NT2/D1 (cell line): ENCODE results near the gene FRS3.

Experiments
- DNase-seq: peaks from one replicate; pipeline ENCODE4 v3.0.0-alpha.2; 2011; ENCODE audit warnings: low read depth, low spot score
- H3K27me3 ChIP-seq: 2 replicates; pipeline ENCODE4 v1.6.0; 2011; ENCODE audit warnings: mild to moderate bottlenecking; ENCODE audit not compliant: insufficient read length, insufficient read depth
- H3K36me3 ChIP-seq: 2 replicates; pipeline ENCODE4 v1.6.1; 2011; ENCODE audit warnings: mild to moderate bottlenecking, low read length, mixed read lengths; ENCODE audit not compliant: insufficient read depth, insufficient read length
- H3K4me1 ChIP-seq: 2 replicates; pipeline ENCODE4 v1.5.1; 2011; ENCODE audit not compliant: insufficient read depth, insufficient read length
- H3K4me3 ChIP-seq: 2 replicates; pipeline ENCODE4 v1.5.1; 2011; ENCODE audit warnings: low read depth; ENCODE audit not compliant: insufficient read length
- H3K9ac ChIP-seq: 2 replicates; pipeline ENCODE4 v1.6.0; 2011; ENCODE audit warnings: low read depth; ENCODE audit not compliant: insufficient read length
- H3K9me3 ChIP-seq: 2 replicates; pipeline ENCODE4 v1.5.1; 2011; ENCODE audit warnings: mild to moderate bottlenecking, low read length; ENCODE audit not compliant: insufficient read depth
- SUZ12 ChIP-seq: IDR thresholded peaks from 2 replicates; pipeline ENCODE4 v1.6.1; 2011; ENCODE audit not compliant: insufficient read length, insufficient read depth; ENCODE audit errors: extremely low read depth
- YY1 ChIP-seq: IDR thresholded peaks from 2 replicates; pipeline ENCODE4 v1.6.1; 2011; ENCODE audit not compliant: insufficient read length, insufficient read depth
- ZNF274 ChIP-seq: IDR thresholded peaks from 2 replicates; pipeline ENCODE4 v1.6.1; 2011; ENCODE audit warnings: mild to moderate bottlenecking, low read depth, low read length

FRS3 gene

DNA sequence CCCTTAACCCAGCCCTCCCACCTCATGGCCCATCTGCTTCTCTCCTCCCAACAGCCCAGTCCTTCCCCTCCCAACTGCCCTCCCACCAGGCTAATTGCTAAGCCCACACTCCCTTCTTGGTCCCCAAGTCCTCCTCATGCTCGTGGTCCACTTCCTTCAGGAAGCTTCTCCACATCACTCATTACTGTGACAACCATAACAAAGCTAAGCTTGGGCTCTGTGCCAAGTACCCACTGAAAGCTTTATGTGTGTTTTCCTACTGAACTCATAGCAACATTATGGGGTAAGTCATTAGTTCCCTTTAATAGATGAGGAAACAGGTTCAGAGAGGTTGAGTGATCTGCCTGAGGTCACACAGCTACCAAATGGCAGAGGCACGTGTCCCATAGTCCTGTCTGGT lies 16.2 kb downstream of the FRS3 start:
- Histone ChIP-seq H3K9me3 (no peaks in the 10 kb centered on the region), H3K27me3 (no peaks in the 10 kb centered on the region), H3K4me3 (no peak overlapping the region), H3K36me3 (no peaks in the 10 kb centered on the region), H3K4me1 (peaks cover 6% of the 10 kb centered on the region), H3K9ac (no peak overlapping the region)
- TF ChIP-seq SUZ12 = no peak
- no peak for TF ChIP-seq ZNF274
- TF ChIP-seq YY1 = no peak
- DNase-seq = no peak

DNA sequence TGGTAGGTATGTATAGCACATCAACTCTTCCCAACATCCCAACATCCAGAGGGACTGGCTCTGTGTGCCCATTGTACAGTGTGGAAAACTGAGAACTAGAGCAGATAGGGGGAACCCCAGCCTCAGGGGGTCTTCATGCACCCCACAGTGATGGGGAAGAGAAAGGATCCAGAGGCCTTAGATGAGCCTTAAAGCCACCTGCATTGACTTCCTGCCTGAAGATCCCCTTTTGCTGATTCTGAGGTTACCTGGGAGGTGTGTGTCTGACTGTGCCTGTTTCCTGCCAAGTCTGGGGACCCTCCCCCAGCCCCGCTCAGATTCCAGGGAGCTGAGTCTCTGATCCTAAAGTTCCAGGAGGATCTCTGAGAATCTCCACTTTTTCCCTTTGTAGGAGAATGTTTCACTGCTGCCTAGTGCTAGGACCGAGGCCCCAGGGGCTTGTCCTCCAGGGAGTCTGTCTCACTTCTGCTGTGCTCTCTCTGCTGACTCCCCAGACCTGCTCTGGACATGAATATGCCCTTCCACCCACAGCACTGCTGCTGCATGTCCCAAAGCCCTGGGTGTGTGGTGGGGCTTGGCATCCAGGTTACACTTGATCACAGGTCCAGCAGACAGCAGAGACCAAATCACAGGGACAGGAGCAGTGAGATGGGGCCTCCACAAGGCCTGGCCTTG lies 19.7 kb downstream of the FRS3 start:
- no peaks in the 10 kb centered on the region for H3K36me3 ChIP-seq
- peak overlapping the region; percentile 21 for H3K9ac ChIP-seq
- no peak overlapping the region for H3K4me3 ChIP-seq
- no peak for DNase-seq
- H3K4me1 ChIP-seq = peaks cover 10% of the 10 kb centered on the region
- no peaks in the 10 kb centered on the region for H3K27me3 ChIP-seq
- peaks cover 8% of the 10 kb centered on the region; the same call in 1 of the 2 replicates for H3K9me3 ChIP-seq
- TF ChIP-seq SUZ12 = no peak
- no peak for TF ChIP-seq YY1
- no peak for TF ChIP-seq ZNF274

DNA sequence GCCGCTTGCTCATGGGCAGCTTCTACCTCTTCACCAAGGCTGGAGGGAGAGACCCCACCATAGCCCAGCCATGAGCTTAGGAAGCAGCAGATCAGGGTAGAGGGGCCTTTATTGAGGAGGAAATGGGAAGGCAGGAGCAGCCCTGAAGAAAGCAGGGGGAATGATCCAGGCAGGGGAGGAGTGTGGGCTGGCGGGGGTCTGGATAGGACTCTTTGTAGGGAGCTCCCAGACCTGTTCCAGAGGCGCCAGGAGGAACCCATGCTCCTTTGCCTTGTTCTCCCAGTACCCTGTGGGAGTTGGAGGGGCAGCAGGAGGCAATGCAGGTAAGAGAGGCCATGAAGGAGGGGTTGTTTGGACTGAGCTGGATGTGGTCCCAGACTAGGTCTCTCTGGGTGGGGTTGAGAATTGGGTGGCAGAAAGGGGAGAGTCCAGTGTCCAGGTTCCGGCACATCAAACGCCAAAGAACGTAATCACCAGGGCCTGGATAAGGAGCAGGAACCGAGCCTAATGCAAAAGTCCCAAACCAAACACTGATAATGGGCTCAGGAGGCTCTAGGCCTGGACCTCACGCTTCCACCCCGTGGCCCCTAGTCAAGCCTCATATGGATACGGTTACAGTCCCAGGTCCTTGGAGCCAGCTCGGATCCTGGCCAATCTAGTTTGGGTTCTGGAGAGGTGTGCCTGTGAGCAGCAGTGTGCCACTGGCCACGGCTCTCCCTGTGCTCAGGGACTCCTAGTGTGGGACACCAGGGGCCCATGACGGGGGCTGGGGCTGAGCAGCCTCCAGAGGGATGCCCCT lies 20.4 kb downstream of the FRS3 start:
- no peak for TF ChIP-seq SUZ12
- no peak for TF ChIP-seq ZNF274
- TF ChIP-seq YY1 = no peak
- no peaks in the 10 kb centered on the region for H3K36me3 ChIP-seq
- no peak overlapping the region for H3K4me3 ChIP-seq
- no peak overlapping the region for H3K9ac ChIP-seq
- no peak for DNase-seq
- peaks cover 9% of the 10 kb centered on the region for H3K4me1 ChIP-seq
- no peaks in the 10 kb centered on the region for H3K27me3 ChIP-seq
- peaks cover 8% of the 10 kb centered on the region; the same call in 1 of the 2 replicates for H3K9me3 ChIP-seq

DNA sequence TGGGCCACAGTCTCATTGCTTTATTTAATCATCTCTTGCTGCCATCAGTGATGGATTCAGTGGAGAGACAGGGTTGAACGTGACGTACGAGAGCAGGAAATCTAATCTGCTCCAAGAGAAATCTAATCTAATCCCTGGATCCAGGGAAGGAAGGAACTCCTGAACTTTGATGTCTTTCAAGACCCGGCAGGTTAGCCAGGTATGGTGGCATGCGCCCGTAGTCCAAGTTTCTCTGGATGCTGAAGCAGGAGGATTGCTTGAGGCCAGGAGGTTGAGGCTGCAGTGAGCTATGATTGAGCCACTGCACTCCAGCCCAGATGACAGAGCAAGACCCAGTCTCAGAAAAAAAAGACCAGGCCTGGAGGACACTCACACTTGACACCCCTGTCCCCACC lies 21.1 kb downstream of the FRS3 start:
- Histone ChIP-seq H3K9ac (no peak overlapping the region), H3K4me1 (peaks cover 7% of the 10 kb centered on the region), H3K36me3 (no peaks in the 10 kb centered on the region), H3K27me3 (no peaks in the 10 kb centered on the region), H3K9me3 (peaks cover 8% of the 10 kb centered on the region; the same call in 1 of the 2 replicates), H3K4me3 (no peak overlapping the region)
- TF ChIP-seq SUZ12 = no peak
- no peak for TF ChIP-seq YY1
- TF ChIP-seq ZNF274 = no peak
- DNase-seq = no peak

DNA sequence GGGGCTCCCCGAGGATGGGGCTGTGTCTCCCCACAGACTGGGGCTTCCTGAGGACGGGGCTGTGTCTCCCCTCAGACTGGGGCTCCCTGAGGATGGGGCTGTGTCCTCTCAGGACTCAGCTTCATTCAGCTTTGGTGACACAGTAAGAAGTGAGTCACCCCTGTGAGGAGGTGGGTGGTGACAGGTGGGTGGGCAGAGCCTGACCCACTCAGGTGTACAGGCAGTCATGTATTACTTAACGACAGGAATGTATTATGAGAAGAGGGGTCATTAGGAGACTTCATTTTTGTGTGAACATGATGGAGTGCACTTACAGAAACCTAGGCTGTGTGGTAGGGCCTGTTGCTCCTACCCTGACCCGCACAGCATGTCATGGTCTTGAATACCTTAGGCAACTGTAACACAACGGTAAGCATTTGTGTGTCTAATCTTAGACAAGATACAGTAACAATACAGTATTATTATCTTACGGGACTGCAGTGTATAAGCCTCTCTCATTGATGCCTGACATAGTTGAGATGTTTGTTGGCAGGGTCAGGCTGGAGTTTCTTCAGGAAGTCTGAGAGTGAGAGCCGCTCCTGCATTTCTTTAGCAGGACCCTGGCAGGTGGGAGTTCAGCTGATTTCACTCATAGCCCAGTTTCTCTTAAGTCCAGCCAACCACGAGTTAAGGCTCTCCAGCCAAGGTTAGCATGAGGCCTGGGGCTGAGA lies 21.6 kb downstream of the FRS3 start:
- H3K27me3 ChIP-seq = no peaks in the 10 kb centered on the region
- H3K4me3 ChIP-seq = no peak overlapping the region
- peaks cover 7% of the 10 kb centered on the region for H3K4me1 ChIP-seq
- H3K9ac ChIP-seq = no peak overlapping the region
- DNase-seq = no peak
- TF ChIP-seq SUZ12 (no peak), ZNF274 (no peak), YY1 (no peak)
- H3K36me3 ChIP-seq = no peaks in the 10 kb centered on the region
- peaks cover 8% of the 10 kb centered on the region; the same call in 1 of the 2 replicates for H3K9me3 ChIP-seq

DNA sequence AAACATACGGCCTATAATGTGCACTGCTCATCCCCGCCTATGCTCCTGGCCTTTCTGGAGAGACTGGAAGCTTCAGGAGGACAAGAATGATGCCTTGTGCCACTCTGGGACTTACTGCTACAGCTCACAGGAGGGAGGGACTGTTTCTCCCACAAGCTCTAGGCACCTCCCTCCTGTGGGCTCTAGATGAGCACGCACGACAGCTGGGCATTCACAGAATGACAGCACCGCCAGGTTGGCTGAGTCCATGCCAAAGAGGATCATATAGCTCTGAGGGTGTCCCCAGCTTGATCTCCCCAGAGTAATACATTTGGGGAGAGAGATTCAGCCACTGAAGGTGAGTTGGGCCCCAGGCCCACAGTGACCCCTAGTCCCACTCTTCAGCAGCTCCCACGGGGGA lies 22.4 kb downstream of the FRS3 start:
- DNase-seq = no peak

DNA sequence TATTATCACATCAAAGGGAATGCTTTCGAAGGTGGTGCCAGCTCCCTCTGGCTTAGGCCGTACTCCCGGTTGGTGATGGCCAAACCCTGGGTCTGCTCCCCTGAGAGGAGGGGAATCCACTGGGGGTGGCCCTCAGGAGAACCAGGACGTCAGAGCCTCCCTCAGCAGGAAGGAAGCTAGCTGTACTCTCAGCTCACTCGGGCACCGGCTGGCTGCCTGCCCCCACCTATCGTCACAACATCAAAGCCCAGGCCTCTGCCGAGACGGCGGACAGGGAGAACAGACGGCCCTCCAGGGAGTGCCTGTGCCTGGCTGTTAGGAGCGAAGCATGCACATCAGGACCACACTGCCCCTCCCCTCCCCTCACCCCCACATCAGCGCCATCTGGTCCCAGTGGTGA lies 23.3 kb downstream of the FRS3 start:
- Histone ChIP-seq H3K4me3 (no peak overlapping the region), H3K36me3 (no peaks in the 10 kb centered on the region), H3K9me3 (peaks cover 8% of the 10 kb centered on the region; the same call in 1 of the 2 replicates), H3K27me3 (no peaks in the 10 kb centered on the region), H3K9ac (no peak overlapping the region), H3K4me1 (peaks cover 7% of the 10 kb centered on the region)
- DNase-seq = no peak
- TF ChIP-seq SUZ12 = no peak
- no peak for TF ChIP-seq ZNF274

More for the DNA sequence above, 22.4 kb downstream of the FRS3 start:
- peaks cover 7% of the 10 kb centered on the region for H3K4me1 ChIP-seq
- H3K36me3 ChIP-seq = no peaks in the 10 kb centered on the region
- H3K27me3 ChIP-seq = no peaks in the 10 kb centered on the region
- no peak overlapping the region for H3K4me3 ChIP-seq
- H3K9ac ChIP-seq = no peak overlapping the region
- TF ChIP-seq ZNF274 = no peak
- TF ChIP-seq YY1 = no peak
- TF ChIP-seq SUZ12 = no peak
- H3K9me3 ChIP-seq = peaks cover 8% of the 10 kb centered on the region; the same call in 1 of the 2 replicates
